Body of pancreas (tissue), 4 donors: Measurements from ENCODE around the gene CNPPD1. TPM values are rescaled to one million over a fixed set of nuclear protein-coding genes. Genes with fewer than 3 reads are reported as not detected.

ENCODE experiments used
- ATAC-seq: fragments of 150-250 bp; one replicate; pipeline ENCODE4 v1.9.1; 2016
- DNase-seq, 4 donors: peaks; one replicate each; pipeline ENCODE4 v3.0.0-alpha.2; 2019
- H3K27ac ChIP-seq, 4 donors: fragments of 200-600 bp; sonication (generic); 1 replicate in 3 of 4; 2 replicates in 1 of 4; pipeline versions ENCODE4 v1.5.1 to v1.6.1; 2016 to 2019; ENCODE audit warnings: mild to moderate bottlenecking in 1 of 4, mixed read lengths in 1 of 4, moderate library complexity in 1 of 4
- H3K27me3 ChIP-seq, 2 donors: fragments of 200-600 bp; sonication (generic); one replicate each; pipeline ENCODE4 v1.6.0; 2016; ENCODE audit warnings: mild to moderate bottlenecking in 1 of 2
- H3K36me3 ChIP-seq, 2 donors: fragments of 200-600 bp; sonication (generic); replicated peaks in 1 of 2; 2 replicates each; pipeline ENCODE4 v1.5.1; 2016; ENCODE audit warnings: low read depth in 2 of 2; ENCODE audit not compliant: insufficient read depth in 1 of 2
- H3K4me1 ChIP-seq: fragments of 200-600 bp; sonication (generic); one replicate; pipeline ENCODE4 v1.6.0; 2016
- H3K4me3 ChIP-seq, 2 donors: fragments of 200-600 bp; sonication (generic); 1 replicate in 1 of 2; 2 replicates in 1 of 2; pipeline ENCODE4 v1.5.1; 2016 to 2019
- H3K9me3 ChIP-seq, 3 donors: fragments of 200-600 bp; sonication (generic); 1 replicate in 2 of 3; 2 replicates in 1 of 3; pipeline ENCODE4 v1.5.1; 2016
- CTCF ChIP-seq, 7 experiments: fragments of 450-650 bp in 4 of 7; fragments of 200-600 bp in 3 of 7; sonication (generic) in 3 of 7; IDR thresholded peaks; one replicate each; pipeline ENCODE4 v1.5.1; 2016 to 2019; ENCODE audit warnings: antibody characterized with exemption in 7 of 7
- POLR2A ChIP-seq, 3 donors: fragments of 450-650 bp; IDR thresholded peaks; one replicate each; pipeline ENCODE4 v1.6.1; 2016; ENCODE audit warnings: antibody characterized with exemption in 3 of 3, mild to moderate bottlenecking in 2 of 3
- WGBS, 2 donors: methylation state at CpG; one replicate each; pipeline ENCODE4 v1.1.5; 2017; 5-methylcytosine and 5-hydroxymethylcytosine counted together
- intact Hi-C: fragments of 100-400 bp; cut with DNase I; formaldehyde crosslinking; loops from one replicate; pipeline ENCODE4 v1.15.1; 2023
- total RNA-seq, 2 donors: library from RNA; depleted of rRNA; stranded (reverse); fragments of >200 nt; gene quantifications; one replicate each; pipeline ENCODE4 v1.1.0, GENCODE V29; 2016

The CNPPD1 gene
- total RNA-seq, 2 donors from 2014 or later = 25.7 to 27.4 TPM

DNA sequence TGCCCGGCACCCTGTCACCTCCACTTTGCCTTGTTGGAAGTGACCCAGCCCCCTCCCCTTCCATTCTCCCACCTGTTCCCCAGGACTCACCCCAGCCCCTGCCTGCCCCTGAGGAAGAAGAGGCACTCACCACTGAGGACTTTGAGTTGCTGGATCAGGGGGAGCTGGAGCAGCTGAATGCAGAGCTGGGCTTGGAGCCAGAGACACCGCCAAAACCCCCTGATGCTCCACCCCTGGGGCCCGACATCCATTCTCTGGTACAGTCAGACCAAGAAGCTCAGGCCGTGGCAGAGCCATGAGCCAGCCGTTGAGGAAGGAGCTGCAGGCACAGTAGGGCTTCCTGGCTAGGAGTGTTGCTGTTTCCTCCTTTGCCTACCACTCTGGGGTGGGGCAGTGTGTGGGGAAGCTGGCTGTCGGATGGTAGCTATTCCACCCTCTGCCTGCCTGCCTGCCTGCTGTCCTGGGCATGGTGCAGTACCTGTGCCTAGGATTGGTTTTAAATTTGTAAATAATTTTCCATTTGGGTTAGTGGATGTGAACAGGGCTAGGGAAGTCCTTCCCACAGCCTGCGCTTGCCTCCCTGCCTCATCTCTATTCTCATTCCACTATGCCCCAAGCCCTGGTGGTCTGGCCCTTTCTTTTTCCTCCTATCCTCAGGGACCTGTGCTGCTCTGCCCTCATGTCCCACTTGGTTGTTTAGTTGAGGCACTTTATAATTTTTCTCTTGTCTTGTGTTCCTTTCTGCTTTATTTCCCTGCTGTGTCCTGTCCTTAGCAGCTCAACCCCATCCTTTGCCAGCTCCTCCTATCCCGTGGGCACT is 5.8 kb upstream of the CNPPD1 start:
- WGBS, 2 donors = 69 to 81% methylated on average over 8 of the region's 8 CpGs
- Histone ChIP-seq H3K27ac (no peak overlapping the region), H3K9me3 (no peaks in the 10 kb centered on the region), H3K4me1 (peaks cover 15% of the 10 kb centered on the region), H3K4me3 (no peak overlapping the region), H3K36me3 (peaks cover 0 to 21% of the 10 kb centered on the region in 2 donors), H3K27me3 (no peaks in the 10 kb centered on the region)
- peak in 1 of 4 donors; percentile 9 for DNase-seq
- intact Hi-C loops = no loop called here
- no peak for ATAC-seq
- TF ChIP-seq POLR2A (IDR thresholded peaks at IDR 0.05) (no peak), CTCF (IDR thresholded peaks at IDR 0.05) (no peak)

GRCh38 chr2:219181531-219181930 is 4.8 kb upstream of the CNPPD1 start:
- Histone ChIP-seq H3K4me1 (peaks cover 15% of the 10 kb centered on the region), H3K36me3 (peaks cover 0 to 21% of the 10 kb centered on the region in 2 donors), H3K9me3 (no peaks in the 10 kb centered on the region), H3K27ac (no peak overlapping the region), H3K4me3 (no peak overlapping the region), H3K27me3 (no peaks in the 10 kb centered on the region)
- TF ChIP-seq CTCF (IDR thresholded peaks at IDR 0.05) = no peak
- no peak for TF ChIP-seq POLR2A (IDR thresholded peaks at IDR 0.05)
- no peak for ATAC-seq
- intact Hi-C loops = no loop called here
- 80 to 93% methylated on average over 6 of the region's 6 CpGs for WGBS, 2 donors
- peak in 1 of 4 donors; percentile 5 for DNase-seq

DNA sequence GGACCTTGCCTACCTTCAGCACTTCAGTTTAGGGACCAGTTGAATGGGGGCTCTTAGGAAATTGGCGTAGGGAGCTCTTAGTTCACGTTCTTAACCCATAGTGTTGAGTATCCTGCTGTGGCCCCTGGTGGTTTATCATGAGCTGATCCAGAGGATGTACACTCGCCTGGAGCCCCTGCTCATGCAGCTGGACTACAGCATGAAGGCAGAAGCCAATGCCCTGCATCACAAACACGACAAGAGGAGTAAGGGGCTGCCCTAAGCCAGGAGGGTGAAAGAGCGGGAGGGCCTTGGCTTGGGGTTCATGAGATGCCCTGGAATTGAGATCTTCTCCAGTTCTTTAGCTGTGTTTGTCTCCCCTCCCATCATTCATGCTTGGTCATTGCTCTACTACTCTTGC is 4.2 kb upstream of the CNPPD1 start:
- no peaks in the 10 kb centered on the region for H3K27me3 ChIP-seq
- no peak overlapping the region for H3K27ac ChIP-seq
- intact Hi-C loops = no loop called here
- ATAC-seq = no peak
- peak in 1 of 4 donors; percentile 7 for DNase-seq
- TF ChIP-seq POLR2A (IDR thresholded peaks at IDR 0.05) (no peak), CTCF (IDR thresholded peaks at IDR 0.05) (no peak)
- WGBS, 2 donors = 93 to 100% methylated on average over 3 to 5 of the region's 5 CpGs
- H3K9me3 ChIP-seq = no peaks in the 10 kb centered on the region
- H3K36me3 ChIP-seq = peaks cover 0 to 21% of the 10 kb centered on the region in 2 donors
- H3K4me1 ChIP-seq = peaks cover 17% of the 10 kb centered on the region
- no peak overlapping the region for H3K4me3 ChIP-seq

DNA sequence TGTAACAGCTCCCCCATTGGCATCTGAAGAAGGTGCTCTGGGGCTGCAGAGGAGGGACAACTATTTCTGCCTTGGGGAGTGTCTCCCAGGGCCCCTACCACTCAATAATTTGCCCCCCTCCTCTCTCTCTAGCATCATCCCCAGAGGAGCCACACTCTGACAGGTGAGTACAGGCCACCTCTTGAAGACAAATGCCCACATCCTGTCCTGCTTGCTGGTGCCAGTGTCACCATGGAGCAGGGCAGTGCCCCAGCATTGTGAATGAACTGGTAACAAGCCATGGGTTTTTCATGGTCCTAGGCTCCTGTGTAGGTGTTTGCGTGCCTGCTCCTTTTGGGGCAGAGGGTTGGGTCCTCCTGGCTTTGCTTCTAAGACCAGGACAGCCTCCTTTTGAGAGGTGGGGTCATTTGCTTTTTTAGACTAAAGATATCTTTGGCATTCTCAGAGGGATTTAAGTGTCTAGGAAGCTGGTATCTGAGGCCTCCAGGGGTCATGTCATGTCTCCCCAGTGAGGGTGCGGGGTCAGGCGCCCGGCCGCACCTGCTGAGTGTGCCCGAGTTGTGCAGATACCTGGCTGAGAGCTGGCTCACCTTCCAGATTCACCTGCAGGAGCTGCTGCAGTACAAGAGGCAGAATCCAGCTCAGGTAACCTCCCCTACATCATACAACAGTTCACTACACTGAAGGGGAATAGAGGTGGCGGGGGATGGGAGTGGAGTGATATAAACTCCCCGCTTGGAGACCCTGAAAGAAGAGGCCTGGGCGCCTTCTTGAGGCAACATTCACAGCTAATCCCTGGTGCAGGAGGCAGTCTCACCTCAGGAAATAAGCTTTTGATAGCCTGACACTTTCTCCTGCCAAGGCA is 3.1 kb upstream of the CNPPD1 start:
- Histone ChIP-seq H3K9me3 (no peaks in the 10 kb centered on the region), H3K4me1 (peaks cover 27% of the 10 kb centered on the region), H3K27ac (no peak overlapping the region), H3K27me3 (no peaks in the 10 kb centered on the region), H3K36me3 (peaks cover 0 to 21% of the 10 kb centered on the region in 2 donors), H3K4me3 (no peak overlapping the region)
- no peak for ATAC-seq
- intact Hi-C loops = loop anchor here (10.0 kb wide), 1 partner anchor 45 kb away; the partner anchor contains the start of genes ANKZF1 and ATG9A
- no peak for TF ChIP-seq CTCF (IDR thresholded peaks at IDR 0.05)
- TF ChIP-seq POLR2A (IDR thresholded peaks at IDR 0.05) = no peak
- peak in 1 of 4 donors; percentile 8 for DNase-seq
- WGBS, 2 donors = 87 to 89% methylated on average over 4 to 9 of the region's 9 CpGs
